Stimulated activated CD8-positive, alpha-beta memory T cell treated with anti-CD3 and anti-CD28 coated beads, Interleukin-15, amount 100 ng/mL, for 24 hours (primary cell): ENCODE measurements around the gene COQ8B.

Source experiments
- DNase-seq: peaks from one replicate; pipeline ENCODE4 v3.0.0-alpha.2; 2020; ENCODE audit warnings: low read depth

COQ8B gene

GRCh38 chr19:40717880-40718773 lies 1.4 kb upstream of the COQ8B start:
- DNase-seq, result no peak

DNA sequence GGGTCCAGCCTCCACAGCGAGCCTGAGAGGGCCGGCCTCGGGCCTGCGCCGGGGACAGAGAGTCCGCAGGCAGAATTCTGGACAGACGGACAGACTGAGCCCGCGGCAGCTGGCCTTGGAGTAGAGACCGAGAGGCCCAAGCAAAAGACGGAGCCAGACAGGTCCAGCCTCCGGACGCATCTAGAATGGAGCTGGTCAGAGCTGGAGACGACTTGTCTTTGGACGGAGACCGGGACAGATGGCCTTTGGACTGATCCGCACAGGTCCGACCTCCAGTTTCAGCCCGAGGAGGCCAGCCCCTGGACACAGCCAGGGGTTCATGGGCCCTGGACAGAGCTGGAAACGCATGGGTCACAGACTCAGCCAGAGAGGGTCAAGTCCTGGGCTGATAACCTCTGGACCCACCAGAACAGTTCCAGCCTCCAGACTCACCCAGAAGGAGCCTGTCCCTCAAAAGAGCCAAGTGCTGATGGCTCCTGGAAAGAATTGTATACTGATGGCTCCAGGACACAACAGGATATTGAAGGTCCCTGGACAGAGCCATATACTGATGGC lies 716 bp upstream of the COQ8B start:
- no peak for DNase-seq

- DNase-seq, result peak; percentile 29
Measured at GRCh38 chr19:40716031-40716481, 630 bp downstream of the COQ8B start.

GRCh38 chr19:40714441-40715299 lies 2.0 kb downstream of the COQ8B start:
- DNase-seq, result peak; percentile 69

GRCh38 chr19:40713939-40714338 lies 2.7 kb downstream of the COQ8B start:
- no peak for DNase-seq

- DNase-seq, result no peak
Measured at GRCh38 chr19:40709817-40710216, 6.9 kb downstream of the COQ8B start.

GRCh38 chr19:40707615-40708014 lies 9.1 kb downstream of the COQ8B start:
- no peak for DNase-seq

DNA sequence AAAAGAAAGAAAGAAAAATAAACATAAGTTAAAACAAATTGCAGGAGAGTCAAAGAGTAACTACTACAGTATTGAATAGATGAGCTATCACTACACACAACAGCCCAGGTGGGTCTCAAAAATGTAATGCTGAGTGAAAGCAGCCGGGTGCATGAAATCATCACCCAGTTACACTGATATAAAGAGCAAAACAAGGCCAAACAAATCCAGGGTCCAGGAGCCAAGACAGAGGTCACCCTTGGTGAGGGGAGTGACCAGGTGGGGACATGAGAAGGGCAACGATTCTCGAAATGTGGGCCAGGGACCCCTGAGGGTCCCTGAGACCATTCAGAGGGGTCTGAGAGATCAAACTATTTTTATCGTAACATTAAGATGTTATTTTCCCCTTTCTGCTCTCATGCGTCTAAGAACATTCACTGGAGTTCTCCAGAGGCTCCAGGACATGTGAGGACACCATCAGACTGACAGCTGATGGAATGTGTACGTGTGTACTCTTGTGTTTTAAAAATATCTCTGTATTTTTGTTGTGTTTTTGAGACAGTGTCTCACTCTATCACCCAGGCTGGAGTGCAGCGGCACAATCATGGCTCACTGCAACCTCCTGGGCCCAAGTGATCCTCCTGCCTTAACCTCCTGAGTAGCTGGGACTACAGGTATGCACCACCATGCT lies 10.6 kb downstream of the COQ8B start:
- no peak for DNase-seq

DNA sequence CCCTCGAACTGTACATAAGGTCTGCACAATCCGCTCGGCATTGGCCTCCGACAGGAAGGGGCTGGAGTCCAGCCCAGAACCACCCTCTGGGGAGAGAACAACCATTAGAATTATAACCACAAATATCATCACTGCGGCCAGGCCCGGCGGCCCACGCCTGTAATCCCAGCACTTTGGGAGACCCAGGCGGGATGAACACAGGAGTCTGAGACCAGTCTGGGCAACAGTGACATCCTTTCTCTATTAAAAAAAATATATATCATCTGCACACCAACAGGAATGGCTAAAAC lies 11.4 kb downstream of the COQ8B start:
- DNase-seq, result no peak

GRCh38 chr19:40704491-40705361 lies 12.0 kb downstream of the COQ8B start:
- no peak for DNase-seq

DNA sequence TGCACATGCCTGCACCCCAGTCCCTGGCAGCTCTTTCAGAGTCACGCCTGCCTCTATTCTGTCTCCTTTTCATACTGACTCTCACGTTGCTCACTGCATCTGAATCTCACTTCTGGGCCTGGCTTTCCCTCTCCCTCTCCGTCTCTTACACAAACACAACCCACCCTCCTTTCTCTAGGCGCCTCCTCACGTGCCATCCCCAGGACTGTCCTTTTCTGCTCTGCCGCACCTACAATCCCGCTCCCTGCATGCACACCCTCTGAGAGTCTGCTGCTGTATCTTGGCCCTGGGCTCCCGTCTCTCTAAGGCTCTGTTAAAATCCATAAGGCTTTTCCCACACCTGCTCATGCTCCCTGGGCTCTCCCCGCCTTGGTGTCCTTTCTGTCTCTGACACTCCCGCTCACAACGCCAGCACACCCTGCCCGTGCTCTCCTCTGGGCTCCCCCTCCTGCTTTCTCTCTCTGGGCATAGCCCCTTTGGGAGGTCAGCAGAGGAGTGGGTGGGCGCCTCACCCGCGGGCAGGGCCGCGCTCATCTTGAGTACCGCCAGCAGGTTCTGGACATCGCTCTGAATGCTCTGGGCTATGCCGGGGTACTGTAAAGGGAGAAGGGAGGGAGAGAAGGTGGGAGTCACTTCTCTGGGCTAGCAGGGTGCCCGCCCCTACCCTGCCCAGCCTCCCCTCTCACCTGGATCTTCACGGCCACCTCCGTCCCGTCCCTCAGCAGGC lies 13.5 kb downstream of the COQ8B start:
- no peak for DNase-seq

GRCh38 chr19:40702337-40703012 lies 14.2 kb downstream of the COQ8B start:
- no peak for DNase-seq

DNA sequence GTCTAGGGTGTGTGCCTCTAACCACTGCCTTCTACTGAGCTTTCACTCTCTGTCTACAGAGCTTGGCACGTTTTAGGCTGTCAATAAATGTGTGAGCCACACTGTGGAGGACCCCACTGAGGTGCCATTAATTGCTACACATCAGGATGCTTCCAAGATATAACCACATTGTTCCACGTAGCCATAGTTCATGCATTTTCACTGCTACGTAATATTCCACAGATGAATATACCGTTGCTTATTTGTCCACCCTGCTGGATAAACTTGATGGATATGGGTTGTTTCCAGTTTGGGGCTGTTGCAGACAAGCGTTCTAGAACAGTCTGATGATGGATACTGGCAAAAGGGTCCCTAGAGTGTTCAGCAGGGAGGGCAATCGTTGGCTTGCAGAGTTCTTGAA lies 14.9 kb downstream of the COQ8B start:
- no peak for DNase-seq

DNA sequence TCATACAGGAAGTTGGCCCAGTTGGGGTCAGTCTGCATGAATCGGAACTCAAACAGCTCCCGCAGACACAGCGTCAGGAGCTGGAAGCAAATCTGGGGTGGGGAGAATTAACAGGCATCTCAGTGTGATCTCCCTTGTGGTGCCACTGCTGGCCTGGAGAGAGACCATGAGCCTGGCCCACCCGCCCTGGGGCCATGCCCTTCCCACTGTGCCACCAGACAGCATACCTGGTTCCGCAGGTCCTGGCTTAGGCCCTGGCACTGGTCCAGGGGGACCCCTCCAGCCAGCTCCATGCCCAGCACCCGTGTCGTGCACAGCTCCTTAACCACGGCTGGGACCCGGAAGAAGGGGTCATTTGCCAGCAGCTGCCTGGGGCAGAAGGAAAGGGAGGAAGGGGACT lies 16.6 kb downstream of the COQ8B start:
- no peak for DNase-seq

GRCh38 chr19:40697007-40697406 lies 19.7 kb downstream of the COQ8B start:
- no peak for DNase-seq

DNA sequence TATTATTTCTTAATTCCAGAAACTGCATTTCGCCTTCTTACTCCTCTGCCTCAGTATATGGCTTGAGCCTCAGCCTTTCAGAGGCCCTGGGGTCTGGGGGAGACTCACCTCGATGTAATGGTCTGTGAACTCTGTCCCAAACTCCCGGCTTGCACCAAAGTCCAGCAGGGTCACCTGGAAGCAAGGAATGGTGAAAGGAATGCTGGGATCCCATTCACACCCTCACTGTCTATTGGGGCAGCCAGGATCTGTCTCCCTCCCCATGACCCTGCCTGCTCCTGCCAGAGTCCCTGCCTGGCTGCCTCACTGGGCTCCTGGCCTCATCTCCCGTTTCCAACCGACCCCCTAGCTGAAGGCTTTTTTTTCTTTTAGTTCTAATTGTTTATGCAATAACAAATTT lies 20.8 kb downstream of the COQ8B start:
- no peak for DNase-seq

DNA sequence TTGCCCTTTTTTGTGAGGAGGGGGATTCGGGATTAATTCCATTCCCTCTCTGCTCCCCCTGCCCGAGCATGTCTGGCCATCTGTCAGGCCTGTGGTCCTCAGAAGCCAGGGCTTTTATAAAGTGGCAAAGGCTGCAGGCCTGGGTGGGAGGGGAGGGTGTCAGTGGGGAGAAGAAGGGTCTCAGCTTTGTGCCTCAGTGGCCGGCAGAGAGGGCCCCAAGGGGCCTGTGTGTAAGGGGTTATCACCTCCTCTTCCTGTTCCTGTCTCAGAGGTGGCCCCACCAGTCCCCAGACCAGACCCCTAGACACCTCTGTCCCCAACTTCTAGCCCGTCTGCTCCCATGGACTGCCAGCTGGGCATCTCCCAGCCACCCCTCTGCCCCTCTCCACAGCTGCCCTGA lies 22.8 kb downstream of the COQ8B start:
- DNase-seq, result no peak

GRCh38 chr19:40693150-40693788 lies 23.4 kb downstream of the COQ8B start:
- no peak for DNase-seq

DNA sequence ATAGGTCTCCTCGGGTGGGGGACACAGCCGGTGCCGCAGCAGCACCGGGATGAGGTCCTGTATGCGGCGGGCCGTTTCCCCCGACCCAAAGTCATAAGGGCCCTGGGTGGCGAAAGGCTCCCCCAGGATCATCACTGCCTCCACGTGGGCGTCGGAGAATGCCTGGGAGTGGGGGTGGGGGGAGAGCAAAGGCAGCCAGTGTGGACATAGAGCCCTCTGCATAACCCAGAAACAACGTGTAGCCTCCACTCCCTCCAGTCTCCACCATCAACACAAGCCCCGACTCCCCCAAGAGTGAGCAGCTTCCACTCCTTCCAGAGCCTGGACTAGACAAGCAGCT lies 24.5 kb downstream of the COQ8B start:
- DNase-seq, result no peak
